HepG2 (cell line): Measurements from ENCODE around the gene CKS1B.

Experiments used
- FOXK1 ChIP-seq: sonication (generic); formaldehyde crosslinking; IDR thresholded peaks from 2 replicates; pipeline ENCODE4 v1.4.0; 2020; ENCODE audit warnings: low read depth, missing genetic modification reagents, borderline replicate concordance
- JUND ChIP-seq: sonication (generic); formaldehyde crosslinking; IDR thresholded peaks from 2 replicates; pipeline ENCODE4 v1.8.0; 2022; ENCODE audit warnings: mild to moderate bottlenecking, missing genetic modification reagents
- MAFK ChIP-seq, 2 experiments: IDR thresholded peaks in 1 of 2; conservative IDR thresholded peaks in 1 of 2; 2 replicates each; pipeline ENCODE4 v1.6.1; 2011; ENCODE audit warnings: improper control_type of control experiment in 2 of 2, low read length in 2 of 2
- NFKB2 ChIP-seq: sonication (generic); formaldehyde crosslinking; IDR thresholded peaks from 2 replicates; pipeline ENCODE4 v1.4.0; 2020; ENCODE audit warnings: missing genetic modification reagents, borderline replicate concordance
- RXRA ChIP-seq: sonication (generic); formaldehyde crosslinking; IDR thresholded peaks from 2 replicates; pipeline ENCODE4 v1.5.1; 2020; ENCODE audit warnings: missing genetic modification reagents
- SP1 ChIP-seq, 2 experiments: fragments of 450-650 bp in 1 of 2; sonication (generic) in 1 of 2; formaldehyde crosslinking in 1 of 2; IDR thresholded peaks; 2 replicates each; pipeline versions ENCODE4 v1.4.0 to v1.6.1; 2016 to 2020; ENCODE audit warnings: missing genetic modification reagents in 1 of 2
- ZNF282 ChIP-seq: fragments of 450-650 bp; IDR thresholded peaks from 2 replicates; pipeline ENCODE4 v1.6.1; 2018; ENCODE audit not compliant: partially characterized antibody
- ZSCAN9 ChIP-seq: IDR thresholded peaks from 2 replicates; pipeline ENCODE4 v1.6.1; 2016; ENCODE audit warnings: borderline replicate concordance
- TF ChIP-seq, protein P1 (sequence below): sonication (generic); formaldehyde crosslinking; IDR thresholded peaks from 2 replicates; pipeline ENCODE4 v1.4.0; 2020; ENCODE audit warnings: low read depth, mild to moderate bottlenecking, missing genetic modification reagents
- TF ChIP-seq, protein P2 (sequence below): IDR thresholded peaks from 2 replicates; pipeline ENCODE4 v1.6.1; 2016
- TF ChIP-seq, protein P3 (sequence below): sonication (generic); formaldehyde crosslinking; conservative IDR thresholded peaks from 2 replicates; pipeline ENCODE4 v1.4.0; 2020; ENCODE audit warnings: missing genetic modification reagents
- TF ChIP-seq, protein P4 (sequence below): sonication (generic); formaldehyde crosslinking; IDR thresholded peaks from 2 replicates; pipeline ENCODE4 v1.5.0; 2020; ENCODE audit warnings: mild to moderate bottlenecking, missing genetic modification reagents, moderate library complexity

DNA sequence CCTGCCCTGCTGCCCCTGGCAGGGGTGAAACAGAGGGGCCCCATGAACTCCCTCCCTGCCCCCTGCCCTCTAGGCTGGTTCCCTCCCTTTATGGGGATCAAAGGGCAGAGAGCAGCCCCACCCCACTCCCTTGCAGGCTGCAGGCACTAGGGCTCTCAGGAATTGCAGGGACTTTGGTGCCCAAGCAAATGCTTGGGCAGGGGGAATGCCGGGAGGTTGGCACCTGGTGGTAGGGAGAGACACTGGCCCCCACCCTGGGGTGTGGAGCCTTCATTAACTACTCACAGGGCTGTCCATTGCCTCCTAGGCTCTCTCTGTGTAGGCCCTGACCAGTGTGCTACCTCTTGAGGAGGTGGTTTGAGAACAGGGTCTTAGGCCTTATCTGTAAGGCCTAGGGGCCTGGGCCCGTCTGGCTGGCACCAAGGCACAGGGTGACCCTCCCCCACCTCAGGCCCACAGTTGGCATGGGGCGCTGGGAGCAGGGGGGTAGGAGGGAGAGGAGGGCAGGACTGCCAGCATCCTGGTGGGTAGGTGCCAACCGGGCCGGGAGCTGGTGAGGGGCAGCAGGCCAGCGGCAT is 32.9 kb downstream of the CKS1B start:
- TF ChIP-seq JUND (CRISPR knock-in tag) (no peak), ZNF282 (no peak), NFKB2 (CRISPR knock-in tag) (no peak), SP1 (IDR thresholded peaks at IDR 0.05) (no peak), SP1 (CRISPR knock-in tag; IDR thresholded peaks at IDR 0.05) (no peak), RXRA (CRISPR knock-in tag) (0 out of 2 replicates have a peak, but pooled peaks have one; percentile 24), MAFK (conservative IDR thresholded peaks at IDR 0.05 in 1 of 2, IDR thresholded peaks at IDR 0.05 in 1 of 2; ENCODE audit: low read length in 2 of 2) (no peak), FOXK1 (CRISPR knock-in tag) (no peak), ZSCAN9 (CRISPR knock-in tag) (no peak)
- TF ChIP-seq, protein P1, sequence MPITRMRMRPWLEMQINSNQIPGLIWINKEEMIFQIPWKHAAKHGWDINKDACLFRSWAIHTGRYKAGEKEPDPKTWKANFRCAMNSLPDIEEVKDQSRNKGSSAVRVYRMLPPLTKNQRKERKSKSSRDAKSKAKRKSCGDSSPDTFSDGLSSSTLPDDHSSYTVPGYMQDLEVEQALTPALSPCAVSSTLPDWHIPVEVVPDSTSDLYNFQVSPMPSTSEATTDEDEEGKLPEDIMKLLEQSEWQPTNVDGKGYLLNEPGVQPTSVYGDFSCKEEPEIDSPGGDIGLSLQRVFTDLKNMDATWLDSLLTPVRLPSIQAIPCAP (CRISPR knock-in tag), result no peak
- TF ChIP-seq, protein P2, sequence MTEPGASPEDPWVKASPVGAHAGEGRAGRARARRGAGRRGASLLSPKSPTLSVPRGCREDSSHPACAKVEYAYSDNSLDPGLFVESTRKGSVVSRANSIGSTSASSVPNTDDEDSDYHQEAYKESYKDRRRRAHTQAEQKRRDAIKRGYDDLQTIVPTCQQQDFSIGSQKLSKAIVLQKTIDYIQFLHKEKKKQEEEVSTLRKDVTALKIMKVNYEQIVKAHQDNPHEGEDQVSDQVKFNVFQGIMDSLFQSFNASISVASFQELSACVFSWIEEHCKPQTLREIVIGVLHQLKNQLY (CRISPR knock-in tag), result no peak
- TF ChIP-seq, protein P3, sequence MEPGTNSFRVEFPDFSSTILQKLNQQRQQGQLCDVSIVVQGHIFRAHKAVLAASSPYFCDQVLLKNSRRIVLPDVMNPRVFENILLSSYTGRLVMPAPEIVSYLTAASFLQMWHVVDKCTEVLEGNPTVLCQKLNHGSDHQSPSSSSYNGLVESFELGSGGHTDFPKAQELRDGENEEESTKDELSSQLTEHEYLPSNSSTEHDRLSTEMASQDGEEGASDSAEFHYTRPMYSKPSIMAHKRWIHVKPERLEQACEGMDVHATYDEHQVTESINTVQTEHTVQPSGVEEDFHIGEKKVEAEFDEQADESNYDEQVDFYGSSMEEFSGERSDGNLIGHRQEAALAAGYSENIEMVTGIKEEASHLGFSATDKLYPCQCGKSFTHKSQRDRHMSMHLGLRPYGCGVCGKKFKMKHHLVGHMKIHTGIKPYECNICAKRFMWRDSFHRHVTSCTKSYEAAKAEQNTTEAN (CRISPR knock-in tag), result no peak
- TF ChIP-seq, protein P4, sequence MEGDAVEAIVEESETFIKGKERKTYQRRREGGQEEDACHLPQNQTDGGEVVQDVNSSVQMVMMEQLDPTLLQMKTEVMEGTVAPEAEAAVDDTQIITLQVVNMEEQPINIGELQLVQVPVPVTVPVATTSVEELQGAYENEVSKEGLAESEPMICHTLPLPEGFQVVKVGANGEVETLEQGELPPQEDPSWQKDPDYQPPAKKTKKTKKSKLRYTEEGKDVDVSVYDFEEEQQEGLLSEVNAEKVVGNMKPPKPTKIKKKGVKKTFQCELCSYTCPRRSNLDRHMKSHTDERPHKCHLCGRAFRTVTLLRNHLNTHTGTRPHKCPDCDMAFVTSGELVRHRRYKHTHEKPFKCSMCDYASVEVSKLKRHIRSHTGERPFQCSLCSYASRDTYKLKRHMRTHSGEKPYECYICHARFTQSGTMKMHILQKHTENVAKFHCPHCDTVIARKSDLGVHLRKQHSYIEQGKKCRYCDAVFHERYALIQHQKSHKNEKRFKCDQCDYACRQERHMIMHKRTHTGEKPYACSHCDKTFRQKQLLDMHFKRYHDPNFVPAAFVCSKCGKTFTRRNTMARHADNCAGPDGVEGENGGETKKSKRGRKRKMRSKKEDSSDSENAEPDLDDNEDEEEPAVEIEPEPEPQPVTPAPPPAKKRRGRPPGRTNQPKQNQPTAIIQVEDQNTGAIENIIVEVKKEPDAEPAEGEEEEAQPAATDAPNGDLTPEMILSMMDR (CRISPR knock-in tag), result no peak
